IMR-90 (cell line): ENCODE measurements around the gene CERS1.

Experiments
- CEBPB ChIP-seq: IDR thresholded peaks from 2 replicates; pipeline ENCODE4 v1.6.1; 2012; ENCODE audit warnings: low read depth, low read length, improper control_type of control experiment
- CHD1 ChIP-seq: IDR thresholded peaks from 2 replicates; pipeline ENCODE4 v1.6.1; 2012; ENCODE audit warnings: low read depth, low read length, improper control_type of control experiment
- FOS ChIP-seq: fragments of 150-350 bp; IDR thresholded peaks from 2 replicates; pipeline ENCODE4 v1.6.1; 2016; ENCODE audit warnings: low read depth, low read length
- MAFK ChIP-seq: IDR thresholded peaks from 2 replicates; pipeline ENCODE4 v1.6.1; 2012; ENCODE audit warnings: low read depth, low read length, improper control_type of control experiment
- MAZ ChIP-seq: IDR thresholded peaks from 2 replicates; pipeline ENCODE4 v1.6.1; 2012; ENCODE audit warnings: low read depth, mild to moderate bottlenecking, low read length, improper control_type of control experiment, moderate library complexity, borderline replicate concordance
- MXI1 ChIP-seq: IDR thresholded peaks from 2 replicates; pipeline ENCODE4 v1.6.1; 2012; ENCODE audit warnings: low read depth, mild to moderate bottlenecking, low read length, moderate library complexity, borderline replicate concordance
- NFE2L2 ChIP-seq: fragments of 150-350 bp; IDR thresholded peaks from 2 replicates; pipeline ENCODE4 v1.6.1; 2016; ENCODE audit warnings: low read depth, mild to moderate bottlenecking, low read length
- POLR2A ChIP-seq: IDR thresholded peaks from 2 replicates; pipeline ENCODE4 v1.6.1; 2012; ENCODE audit warnings: mild to moderate bottlenecking, low read depth, low read length
- RAD21 ChIP-seq: IDR thresholded peaks from 2 replicates; pipeline ENCODE4 v1.6.1; 2012; ENCODE audit warnings: low read length, improper control_type of control experiment
- RCOR1 ChIP-seq: IDR thresholded peaks from 2 replicates; pipeline ENCODE4 v1.6.1; 2012; ENCODE audit warnings: mild to moderate bottlenecking, low read length, improper control_type of control experiment; ENCODE audit not compliant: insufficient replicate concordance
- RFX5 ChIP-seq: IDR thresholded peaks from 2 replicates; pipeline ENCODE4 v1.8.0; 2012; ENCODE audit warnings: low read depth, mild to moderate bottlenecking, low read length, moderate library complexity
- SMC3 ChIP-seq: fragments of 150-350 bp; IDR thresholded peaks from 2 replicates; pipeline ENCODE4 v1.6.1; 2016; ENCODE audit warnings: low read depth, mild to moderate bottlenecking, antibody characterized with exemption, low read length, moderate library complexity
- TF ChIP-seq, protein P1 (sequence below): conservative IDR thresholded peaks from 2 replicates; pipeline ENCODE4 v1.5.1; 2012; ENCODE audit warnings: mild to moderate bottlenecking, low read depth, low read length, improper control_type of control experiment
- TF ChIP-seq, protein P2 (sequence below): fragments of 150-350 bp; IDR thresholded peaks from 2 replicates; pipeline ENCODE4 v1.6.1; 2017; ENCODE audit warnings: mild to moderate bottlenecking, antibody characterized with exemption, low read length, low read depth

DNA sequence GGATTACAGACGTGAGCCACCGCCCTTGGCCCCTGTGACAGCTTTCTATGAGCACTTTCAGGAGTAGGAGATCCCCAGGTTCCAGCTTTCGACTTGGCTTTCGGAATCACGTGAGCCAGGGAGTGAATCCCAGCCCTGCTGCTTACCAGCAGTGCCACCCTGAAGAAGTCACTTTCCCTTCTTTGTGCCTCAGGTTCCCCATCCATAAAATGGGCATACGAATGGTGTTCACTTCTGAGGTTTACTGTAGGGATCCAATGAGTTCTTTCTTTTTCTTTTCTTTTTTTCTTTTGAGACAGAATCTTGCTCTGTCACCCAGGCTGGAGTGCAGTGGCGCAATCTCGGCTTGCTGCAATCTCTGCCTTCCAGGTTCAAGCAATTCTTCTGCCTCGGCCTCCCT, 49.3 kb upstream of the CERS1 start:
- TF ChIP-seq MAZ: no peak
- TF ChIP-seq SMC3: no peak
- TF ChIP-seq RAD21: no peak
- TF ChIP-seq, protein P1, sequence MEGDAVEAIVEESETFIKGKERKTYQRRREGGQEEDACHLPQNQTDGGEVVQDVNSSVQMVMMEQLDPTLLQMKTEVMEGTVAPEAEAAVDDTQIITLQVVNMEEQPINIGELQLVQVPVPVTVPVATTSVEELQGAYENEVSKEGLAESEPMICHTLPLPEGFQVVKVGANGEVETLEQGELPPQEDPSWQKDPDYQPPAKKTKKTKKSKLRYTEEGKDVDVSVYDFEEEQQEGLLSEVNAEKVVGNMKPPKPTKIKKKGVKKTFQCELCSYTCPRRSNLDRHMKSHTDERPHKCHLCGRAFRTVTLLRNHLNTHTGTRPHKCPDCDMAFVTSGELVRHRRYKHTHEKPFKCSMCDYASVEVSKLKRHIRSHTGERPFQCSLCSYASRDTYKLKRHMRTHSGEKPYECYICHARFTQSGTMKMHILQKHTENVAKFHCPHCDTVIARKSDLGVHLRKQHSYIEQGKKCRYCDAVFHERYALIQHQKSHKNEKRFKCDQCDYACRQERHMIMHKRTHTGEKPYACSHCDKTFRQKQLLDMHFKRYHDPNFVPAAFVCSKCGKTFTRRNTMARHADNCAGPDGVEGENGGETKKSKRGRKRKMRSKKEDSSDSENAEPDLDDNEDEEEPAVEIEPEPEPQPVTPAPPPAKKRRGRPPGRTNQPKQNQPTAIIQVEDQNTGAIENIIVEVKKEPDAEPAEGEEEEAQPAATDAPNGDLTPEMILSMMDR: no peak
- no peak for TF ChIP-seq POLR2A
- TF ChIP-seq FOS: no peak
- no peak for TF ChIP-seq MAFK
- no peak for TF ChIP-seq RFX5
- TF ChIP-seq CEBPB: no peak
- no peak for TF ChIP-seq RCOR1
- TF ChIP-seq CHD1: no peak
- no peak for TF ChIP-seq MXI1
- no peak for TF ChIP-seq NFE2L2
- TF ChIP-seq, protein P2, sequence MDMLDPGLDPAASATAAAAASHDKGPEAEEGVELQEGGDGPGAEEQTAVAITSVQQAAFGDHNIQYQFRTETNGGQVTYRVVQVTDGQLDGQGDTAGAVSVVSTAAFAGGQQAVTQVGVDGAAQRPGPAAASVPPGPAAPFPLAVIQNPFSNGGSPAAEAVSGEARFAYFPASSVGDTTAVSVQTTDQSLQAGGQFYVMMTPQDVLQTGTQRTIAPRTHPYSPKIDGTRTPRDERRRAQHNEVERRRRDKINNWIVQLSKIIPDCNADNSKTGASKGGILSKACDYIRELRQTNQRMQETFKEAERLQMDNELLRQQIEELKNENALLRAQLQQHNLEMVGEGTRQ: no peak
